HEK293T (cell line): Measurements from ENCODE around the gene CST6.

Experiments
- FOXA1 ChIP-seq: fragments of 450-650 bp; IDR thresholded peaks from 2 replicates; pipeline ENCODE4 v1.6.1; 2016; ENCODE audit warnings: mild to moderate bottlenecking
- FOXK2 ChIP-seq: fragments of 450-650 bp; IDR thresholded peaks from 2 replicates; pipeline ENCODE4 v1.6.1; 2016; ENCODE audit warnings: mild to moderate bottlenecking
- FOXM1 ChIP-seq: fragments of 450-650 bp; IDR thresholded peaks from 2 replicates; pipeline ENCODE4 v1.6.1; 2017; ENCODE audit warnings: mild to moderate bottlenecking, borderline replicate concordance
- NFRKB ChIP-seq: fragments of 450-650 bp; IDR thresholded peaks from 2 replicates; pipeline ENCODE4 v1.6.1; 2016; ENCODE audit warnings: mild to moderate bottlenecking, moderate library complexity

DNA sequence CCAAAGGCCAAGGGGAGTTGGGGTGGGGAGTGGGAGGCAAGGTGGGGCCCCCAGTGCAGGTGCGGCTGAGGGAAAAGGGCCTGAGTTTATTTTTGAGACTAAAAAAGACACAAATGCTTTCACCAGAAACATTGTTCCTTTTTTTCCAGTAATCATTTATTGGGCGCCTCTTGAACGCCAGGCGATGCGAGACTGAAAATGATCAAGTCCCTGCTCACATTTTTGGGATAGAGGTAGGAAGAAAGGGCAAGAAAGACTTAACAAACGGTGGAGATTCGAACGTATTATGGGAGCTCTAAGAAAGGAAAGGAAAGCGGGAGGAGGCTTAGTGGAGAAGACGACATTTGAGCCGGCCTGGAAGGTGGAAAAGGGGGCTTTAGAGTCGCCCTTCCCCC is 39.6 kb downstream of the CST6 start:
- TF ChIP-seq FOXA1 (no peak), NFRKB (no peak), FOXM1 (no peak), FOXK2 (no peak)
